ENCODE results near the gene MIB1.
A peak's percentile ranks its signal among the peaks of the same experiment; 100 is the strongest.
"Not testable (repeated sequence)": the region's sequence is repeated elsewhere in the genome, so short reads cannot be mapped to it uniquely, and the experiment has no call there.

Gene MIB1

GRCh38 chr18:21740538-21741311 lies at the start of gene MIB1:
Gene MIB1, plus strand, starts transcription at chr18:21740792. Its CDS starts 792 bp downstream, at chr18:21741584.
- peak; percentile 80 for DNase-seq

DNA sequence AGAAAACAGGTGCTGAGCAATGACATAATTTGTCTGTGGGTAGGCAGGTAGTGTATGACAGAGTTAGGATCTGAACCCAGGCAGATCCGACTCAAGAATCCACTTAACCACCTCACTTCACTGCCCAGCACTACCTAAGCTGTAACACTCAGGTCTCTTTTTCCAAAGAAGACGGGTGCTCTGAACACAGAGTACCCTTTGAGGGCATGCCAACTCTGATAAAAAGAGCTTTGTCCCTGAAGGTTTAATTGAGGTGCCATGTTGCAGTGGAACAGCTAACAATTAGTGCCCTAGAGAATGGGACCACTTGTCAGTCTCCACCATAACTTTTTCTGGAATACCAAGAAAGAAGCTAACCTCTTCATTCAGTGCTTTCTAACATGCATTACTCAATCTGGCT lies 47.3 kb upstream of the MIB1 start:
- DNase-seq = no peak

DNA sequence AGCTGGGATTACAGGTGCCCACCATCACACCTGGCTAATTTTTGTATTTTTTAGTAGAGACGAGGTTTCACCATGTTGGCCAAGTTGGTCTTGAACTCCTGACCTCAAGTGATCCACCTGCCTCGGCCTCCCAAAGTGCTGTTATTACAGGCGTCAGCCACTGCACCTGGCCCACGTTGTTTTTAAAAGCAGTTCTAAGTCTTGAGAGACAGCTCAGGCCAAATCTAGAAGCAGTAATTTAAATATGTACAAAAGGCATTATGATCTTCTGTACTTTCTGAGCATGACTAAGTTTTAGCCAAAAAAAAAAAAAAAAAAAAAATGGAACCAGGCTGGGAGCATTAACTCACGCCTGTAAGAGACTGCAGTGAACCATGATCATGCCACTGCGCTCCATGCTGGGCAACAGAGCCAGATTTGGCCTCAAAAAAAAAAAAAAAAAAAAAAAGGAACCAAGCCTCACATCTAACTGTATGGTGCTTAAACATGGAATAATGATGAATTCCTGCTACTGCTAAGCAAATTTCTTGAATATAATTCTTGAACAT lies 40.0 kb upstream of the MIB1 start:
- DNase-seq = no peak

GRCh38 chr18:21701621-21702020 lies 39.0 kb upstream of the MIB1 start:
- DNase-seq = no peak

- DNase-seq = no peak
Observed at GRCh38 chr18:21702602-21703001, 38.0 kb upstream of the MIB1 start.

- no peak for DNase-seq
Observed at GRCh38 chr18:21703241-21703820, 37.3 kb upstream of the MIB1 start.

- peak; percentile 58 for DNase-seq
Observed at GRCh38 chr18:21704603-21705364, 35.8 kb upstream of the MIB1 start, which contains the start of gene ABHD3. Gene ABHD3, minus strand, starts transcription at chr18:21704774. Its CDS starts 109 bp downstream, at chr18:21704665.

DNA sequence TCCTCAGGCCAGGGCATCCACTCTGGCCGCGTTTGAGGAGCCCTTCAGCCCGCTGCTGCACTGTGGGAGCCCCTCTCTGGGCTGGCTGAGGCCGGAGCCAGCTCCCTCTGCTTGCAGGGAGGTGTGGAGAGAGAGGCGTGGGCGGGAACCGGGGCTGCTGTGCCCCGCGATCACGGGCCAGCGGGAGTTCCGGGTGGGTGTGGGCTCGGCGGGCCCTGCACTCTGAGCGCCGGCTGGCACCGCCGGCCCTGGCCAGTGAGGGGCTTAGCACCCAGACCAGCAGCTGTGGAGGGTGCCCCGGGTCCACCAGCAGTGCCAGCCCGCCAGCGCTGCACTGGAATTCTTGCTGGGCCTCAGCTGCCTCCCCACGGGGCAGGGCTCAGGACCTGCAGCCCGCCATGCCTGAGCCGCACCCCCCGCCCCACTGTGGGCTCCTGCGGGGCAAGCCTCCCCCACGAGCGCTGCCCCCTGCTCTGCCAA lies 34.2 kb upstream of the MIB1 start:
- DNase-seq = no peak

DNA sequence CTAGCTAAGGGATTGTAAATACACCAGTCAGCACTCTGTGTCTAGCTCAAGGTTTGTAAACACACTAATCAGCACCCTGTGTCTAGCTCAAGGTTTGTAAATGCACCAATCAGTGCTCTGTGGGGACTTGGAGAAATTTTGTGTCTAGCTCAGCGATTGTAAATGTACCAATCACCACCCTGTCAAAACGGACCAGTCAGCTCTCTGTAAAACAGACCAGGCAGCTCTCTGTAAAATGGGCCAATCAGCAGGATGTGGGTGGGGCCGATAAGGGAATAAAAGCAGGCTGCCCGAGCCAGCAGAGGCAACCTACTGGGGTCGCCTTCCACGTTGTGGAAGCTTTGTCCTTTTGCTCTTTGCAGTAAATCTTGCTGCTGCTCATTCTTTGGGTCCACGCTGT lies 33.5 kb upstream of the MIB1 start:
- not testable (repeated sequence) for DNase-seq

- DNase-seq = no peak
Observed at GRCh38 chr18:21714474-21714873, 26.1 kb upstream of the MIB1 start.

- DNase-seq = no peak
Observed at GRCh38 chr18:21722687-21723086, 17.9 kb upstream of the MIB1 start.

GRCh38 chr18:21725201-21725600 lies 15.4 kb upstream of the MIB1 start:
- DNase-seq = no peak

DNA sequence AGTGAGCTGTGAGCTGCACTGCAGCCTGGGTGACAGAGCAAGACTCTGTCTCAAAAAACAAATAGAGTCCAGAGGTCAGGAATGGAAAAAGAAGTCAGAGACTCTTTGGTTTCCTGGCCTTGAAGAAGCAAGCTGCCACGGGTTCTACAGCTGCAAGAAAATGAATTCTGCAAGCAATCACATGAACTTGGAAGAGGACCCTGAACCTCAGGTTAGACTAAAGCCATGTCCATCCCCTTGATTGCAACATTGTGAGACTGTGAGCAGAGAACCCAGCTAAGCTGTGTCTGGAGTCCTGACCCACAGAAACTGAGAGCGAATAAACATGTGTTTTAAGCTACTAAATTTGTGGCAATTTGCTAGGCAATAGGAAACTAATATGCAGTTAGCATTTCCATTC lies 12.9 kb upstream of the MIB1 start:
- no peak for DNase-seq

- DNase-seq = no peak
Observed at GRCh38 chr18:21733011-21733410, 7.6 kb upstream of the MIB1 start.

DNA sequence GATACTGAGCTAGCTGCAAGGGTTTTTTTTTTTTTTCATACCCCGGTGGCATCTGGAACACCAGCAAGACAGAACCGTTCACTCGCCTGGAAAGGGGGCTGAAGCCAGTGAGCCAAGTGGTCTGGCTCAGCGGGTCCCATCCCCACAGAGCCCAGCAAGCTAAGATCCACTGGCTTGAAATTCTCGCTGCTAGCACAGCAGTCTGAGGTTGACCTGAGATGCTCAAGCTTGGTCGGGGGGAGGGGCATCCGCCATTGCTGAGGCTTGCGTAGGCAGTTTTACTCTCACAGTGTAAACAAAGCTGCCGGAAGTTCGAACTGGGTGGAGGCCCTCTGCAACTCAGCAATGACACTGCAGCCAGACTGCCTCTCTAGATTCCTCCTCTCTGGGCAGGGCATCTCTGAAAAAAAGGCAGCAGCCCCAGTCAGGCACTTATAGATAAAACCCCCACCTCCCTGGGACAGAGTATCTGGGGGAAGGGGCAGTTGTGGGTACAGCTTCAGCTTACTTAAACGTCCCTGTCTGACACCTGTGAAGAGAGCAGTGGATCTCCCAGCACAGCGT lies 5.1 kb upstream of the MIB1 start:
- no peak for DNase-seq

DNA sequence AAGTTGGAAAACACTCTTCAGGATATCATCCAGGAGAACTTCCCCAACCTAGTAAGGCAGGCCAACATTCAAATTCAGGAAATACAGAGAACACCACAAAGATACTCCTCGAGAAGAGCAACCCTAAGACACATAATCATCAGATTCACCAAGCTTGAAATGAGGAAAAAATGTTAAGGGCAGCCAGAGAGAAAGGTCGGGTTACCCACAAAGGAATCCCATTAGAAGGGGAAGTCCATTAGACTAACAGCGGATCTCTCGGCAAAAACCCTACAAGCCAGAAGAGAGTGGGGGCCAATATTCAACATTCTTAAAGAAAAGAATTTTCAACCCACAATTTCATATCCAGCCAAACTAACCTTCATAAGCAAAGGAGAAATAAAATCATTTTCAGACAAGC lies 3.7 kb upstream of the MIB1 start:
- DNase-seq = not testable (repeated sequence)

- DNase-seq = no peak
Observed at GRCh38 chr18:21739604-21740537, 721 bp upstream of the MIB1 start.

DNA sequence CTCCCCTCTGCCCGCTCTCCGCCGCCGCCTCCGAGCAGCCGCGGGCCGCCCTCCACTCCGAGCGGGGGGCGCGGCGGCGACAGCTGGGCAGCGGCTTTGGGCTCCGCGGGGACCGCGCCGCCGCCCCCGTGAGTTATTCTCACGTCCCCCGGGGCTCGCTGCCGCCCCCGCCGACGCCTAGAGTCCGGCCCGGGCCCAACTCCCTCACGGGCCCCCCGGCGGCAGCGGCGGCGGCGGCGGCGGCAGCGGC lies 645 bp downstream of the MIB1 start:
- no peak for DNase-seq

GRCh38 chr18:21741562-21742314 lies 1.1 kb downstream of the MIB1 start:
- DNase-seq = no peak

- no peak for DNase-seq
Observed at GRCh38 chr18:21742315-21742687, 1.7 kb downstream of the MIB1 start.

GRCh38 chr18:21743166-21743832 lies 2.7 kb downstream of the MIB1 start:
- no peak for DNase-seq
